HEK293 (cell line): Measurements from ENCODE around the gene IFNG.

Experiments used
- CTCF ChIA-PET: fragments of 350-600 bp; formaldehyde crosslinking; extraction: SDS; loops from one replicate; lab custom pipeline; 2021; ENCODE audit warnings: antibody characterized with exemption; lab: Yijun Ruan, JAX
- POLR2A ChIA-PET: fragments of 300-600 bp; formaldehyde crosslinking; extraction: SDS; loops from one replicate; lab custom pipeline; 2020; ENCODE audit warnings: antibody characterized with exemption, inconsistent platforms; lab: Yijun Ruan, JAX
- H3K27ac ChIP-seq: fragments of 200-500 bp; sonication (Bioruptor generic); 2 replicates; pipeline ENCODE4 v1.5.1; 2014; ENCODE audit warnings: low read depth, low read length, control low read depth, inconsistent platforms; ENCODE audit errors: extremely low read depth
- H3K36me3 ChIP-seq, 2 experiments: fragments of 200-500 bp in 1 of 2; sonication (Bioruptor generic) in 1 of 2; 1 replicate in 1 of 2; 2 replicates in 1 of 2; pipeline ENCODE4 v1.5.1; 2014 to 2017; ENCODE audit warnings: inconsistent platforms in 2 of 2, low read length in 2 of 2; ENCODE audit not compliant: control insufficient read depth in 2 of 2, insufficient read depth in 1 of 2
- H3K4me1 ChIP-seq: fragments of 200-500 bp; sonication (Bioruptor generic); 2 replicates; pipeline ENCODE4 v1.5.1; 2014; ENCODE audit warnings: mild to moderate bottlenecking, low read length, inconsistent platforms; ENCODE audit not compliant: control insufficient read depth, insufficient read depth
- H3K4me3 ChIP-seq: 2 replicates; pipeline ENCODE4 v1.5.1; 2011; ENCODE audit warnings: low read depth, mild to moderate bottlenecking, control low read depth, low read length, moderate library complexity
- H3K9me3 ChIP-seq: fragments of 200-500 bp; sonication (Bioruptor generic); 2 replicates; pipeline ENCODE4 v1.5.1; 2014; ENCODE audit warnings: low read depth, low read length, inconsistent platforms; ENCODE audit not compliant: control insufficient read depth, insufficient read depth
- IKZF3 ChIP-seq: fragments of 450-650 bp; IDR thresholded peaks from 2 replicates; pipeline ENCODE4 v1.5.0; 2018; ENCODE audit warnings: missing biosample characterization, mild to moderate bottlenecking, missing genetic modification characterization, moderate library complexity
- KLF1 ChIP-seq: fragments of 450-650 bp; formaldehyde crosslinking; IDR thresholded peaks from 2 replicates; pipeline ENCODE4 v1.5.1; 2016; ENCODE audit warnings: missing biosample characterization, missing genetic modification characterization
- PRDM6 ChIP-seq: fragments of 450-650 bp; formaldehyde crosslinking; IDR thresholded peaks from 2 replicates; pipeline ENCODE4 v1.5.1; 2017; ENCODE audit warnings: missing biosample characterization, missing genetic modification characterization
- REPIN1 ChIP-seq: fragments of 450-650 bp; formaldehyde crosslinking; IDR thresholded peaks from 2 replicates; pipeline ENCODE4 v1.5.1; 2017; ENCODE audit warnings: missing biosample characterization, missing genetic modification characterization, low read depth
- ZBTB21 ChIP-seq: fragments of 450-650 bp; formaldehyde crosslinking; IDR thresholded peaks from 2 replicates; pipeline ENCODE4 v1.5.1; 2017; ENCODE audit warnings: missing biosample characterization, missing genetic modification characterization
- ZBTB48 ChIP-seq: fragments of 450-650 bp; formaldehyde crosslinking; IDR thresholded peaks from 2 replicates; pipeline ENCODE4 v1.5.1; 2016; ENCODE audit warnings: missing biosample characterization, missing genetic modification characterization
- ZNF24 ChIP-seq: fragments of 450-650 bp; formaldehyde crosslinking; IDR thresholded peaks from 2 replicates; pipeline ENCODE4 v1.5.1; 2016; ENCODE audit warnings: missing biosample characterization, missing genetic modification characterization
- ZNF26 ChIP-seq: fragments of 450-650 bp; formaldehyde crosslinking; IDR thresholded peaks from 2 replicates; pipeline ENCODE4 v1.5.1; 2016; ENCODE audit warnings: missing biosample characterization, missing genetic modification characterization
- ZNF426 ChIP-seq: fragments of 450-650 bp; formaldehyde crosslinking; IDR thresholded peaks from 2 replicates; pipeline ENCODE4 v1.5.1; 2017; ENCODE audit warnings: missing biosample characterization, missing genetic modification characterization, mild to moderate bottlenecking, inconsistent platforms, moderate library complexity
- ZNF518A ChIP-seq: fragments of 450-650 bp; formaldehyde crosslinking; conservative IDR thresholded peaks from 2 replicates; pipeline ENCODE4 v1.5.1; 2016; ENCODE audit warnings: low read depth, missing biosample characterization, missing genetic modification characterization
- ZNF521 ChIP-seq: fragments of 450-650 bp; formaldehyde crosslinking; IDR thresholded peaks from 2 replicates; pipeline ENCODE4 v1.5.1; 2017; ENCODE audit warnings: missing biosample characterization, mild to moderate bottlenecking, missing genetic modification characterization
- ZNF558 ChIP-seq: fragments of 450-650 bp; formaldehyde crosslinking; IDR thresholded peaks from 2 replicates; pipeline ENCODE4 v1.5.1; 2016; ENCODE audit warnings: missing biosample characterization, missing genetic modification characterization
- ZNF571 ChIP-seq: fragments of 450-650 bp; formaldehyde crosslinking; IDR thresholded peaks from 2 replicates; pipeline ENCODE4 v1.5.0; 2017; ENCODE audit warnings: missing biosample characterization, missing genetic modification characterization
- ZNF585B ChIP-seq: fragments of 450-650 bp; formaldehyde crosslinking; IDR thresholded peaks from 2 replicates; pipeline ENCODE4 v1.5.1; 2016; ENCODE audit warnings: missing biosample characterization, missing genetic modification characterization
- ZNF629 ChIP-seq: fragments of 450-650 bp; formaldehyde crosslinking; IDR thresholded peaks from 2 replicates; pipeline ENCODE4 v1.5.1; 2017; ENCODE audit warnings: missing biosample characterization, missing genetic modification characterization
- ZNF747 ChIP-seq: fragments of 450-650 bp; formaldehyde crosslinking; IDR thresholded peaks from 2 replicates; pipeline ENCODE4 v1.5.1; 2016; ENCODE audit warnings: missing biosample characterization, missing genetic modification characterization
- ZNF830 ChIP-seq: fragments of 450-650 bp; IDR thresholded peaks from 2 replicates; pipeline ENCODE4 v1.5.0; 2018; ENCODE audit warnings: missing biosample characterization, missing genetic modification characterization, low read depth, mild to moderate bottlenecking, moderate library complexity

The IFNG gene

GRCh38 chr12:68122236-68122920 is 37.2 kb downstream of the IFNG start:
- Histone ChIP-seq H3K9me3 (no peaks in the 10 kb centered on the region), H3K4me1 (0 out of 2 replicates have a peak, but pooled peaks cover 2% of the 10 kb centered on the region), H3K27ac (no peak overlapping the region), H3K36me3 (no peaks in the 10 kb centered on the region), H3K4me3 (no peak overlapping the region)
- CTCF ChIA-PET, result interaction anchor here (0.5 to 1.2 kb wide), 4 partner anchors 9 to 36 kb away, joined by 3 to 6 read pairs (median 4); no protein-coding TSS in a partner anchor
- TF ChIP-seq ZNF558 (tag by site-specific recombination) (no peak), ZNF571 (tag by site-specific recombination) (no peak), ZNF585B (tag by site-specific recombination) (no peak), KLF1 (no peak), ZNF629 (no peak), ZNF521 (no peak), ZNF426 (no peak), PRDM6 (tag by site-specific recombination) (no peak), ZNF518A (tag by site-specific recombination) (no peak), ZBTB21 (tag by site-specific recombination) (no peak), IKZF3 (no peak), ZBTB48 (tag by site-specific recombination) (no peak), ZNF24 (tag by site-specific recombination) (no peak), ZNF26 (tag by site-specific recombination) (no peak), ZNF830 (tag by site-specific recombination) (no peak), ZNF747 (tag by site-specific recombination) (no peak), REPIN1 (tag by site-specific recombination) (no peak)
- POLR2A ChIA-PET, result no interaction called here

- Histone ChIP-seq H3K4me1 (0 out of 2 replicates have a peak, but pooled peaks cover 2% of the 10 kb centered on the region), H3K4me3 (no peak overlapping the region)
- ChIA-PET POLR2A (no interaction called here), CTCF (no interaction called here)
- no peak for TF ChIP-seq ZNF558 (tag by site-specific recombination)
- TF ChIP-seq, all 188 proteins: peak for 0
- H3K27ac ChIP-seq, result no peak overlapping the region
- H3K36me3 ChIP-seq, result no peaks in the 10 kb centered on the region
- no peaks in the 10 kb centered on the region for H3K9me3 ChIP-seq
These were observed 38.4 kb downstream of the IFNG start for GRCh38 chr12:68121143-68121542.
